ENCODE measurements around the gene EID1.

GRCh38 chr15:48832648-48833047, 45.3 kb upstream of the EID1 start:
- TF ChIP-seq EZH2 (IDR thresholded peaks at IDR 0.05; ENCODE audit: low read length, unreplicated experiment): no peak
- TF ChIP-seq, protein P1, sequence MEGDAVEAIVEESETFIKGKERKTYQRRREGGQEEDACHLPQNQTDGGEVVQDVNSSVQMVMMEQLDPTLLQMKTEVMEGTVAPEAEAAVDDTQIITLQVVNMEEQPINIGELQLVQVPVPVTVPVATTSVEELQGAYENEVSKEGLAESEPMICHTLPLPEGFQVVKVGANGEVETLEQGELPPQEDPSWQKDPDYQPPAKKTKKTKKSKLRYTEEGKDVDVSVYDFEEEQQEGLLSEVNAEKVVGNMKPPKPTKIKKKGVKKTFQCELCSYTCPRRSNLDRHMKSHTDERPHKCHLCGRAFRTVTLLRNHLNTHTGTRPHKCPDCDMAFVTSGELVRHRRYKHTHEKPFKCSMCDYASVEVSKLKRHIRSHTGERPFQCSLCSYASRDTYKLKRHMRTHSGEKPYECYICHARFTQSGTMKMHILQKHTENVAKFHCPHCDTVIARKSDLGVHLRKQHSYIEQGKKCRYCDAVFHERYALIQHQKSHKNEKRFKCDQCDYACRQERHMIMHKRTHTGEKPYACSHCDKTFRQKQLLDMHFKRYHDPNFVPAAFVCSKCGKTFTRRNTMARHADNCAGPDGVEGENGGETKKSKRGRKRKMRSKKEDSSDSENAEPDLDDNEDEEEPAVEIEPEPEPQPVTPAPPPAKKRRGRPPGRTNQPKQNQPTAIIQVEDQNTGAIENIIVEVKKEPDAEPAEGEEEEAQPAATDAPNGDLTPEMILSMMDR (conservative IDR thresholded peaks at IDR 0.05; ENCODE audit: low read depth, low read length): no peak

Measured in PC-3 (cell line).